ENCODE measurements around the gene HLA-F. TPM values are rescaled to one million over a fixed set of nuclear protein-coding genes. Genes with fewer than 3 reads are reported as not detected.

HLA-F gene
- total RNA-seq, 3 donors from 2014 or later (not counting 1 experiment from before 2014, with no cell fraction given): 1,031 to 1,621 (median 1,125) TPM

GRCh38 chr6:29743025-29743424, 19.8 kb downstream of the HLA-F start:
- H3K27ac ChIP-seq (ENCODE audit: low read length): no peak overlapping the region
- DNase-seq (no peak), ATAC-seq (no peak)
- Mint-ChIP-seq H3K4me1 (peaks cover 13 to 26% of the 10 kb centered on the region in 2 donors), H3K27me3 (ENCODE audit: low read depth in 2 of 2) (no peaks in the 10 kb centered on the region), H3K27ac (no peak overlapping the region), H3K4me3 (no peak overlapping the region), H3K36me3 (no peaks in the 10 kb centered on the region), H3K9me3 (no peaks in the 10 kb centered on the region)
- no peak for TF ChIP-seq CTCF (IDR thresholded peaks at IDR 0.05)
- no peaks in the 10 kb centered on the region for H3K9me3 ChIP-seq (ENCODE audit: control insufficient read depth, insufficient read depth, low read length)
- WGBS (ENCODE audit: insufficient coverage): 47% methylated on average over 1 of the region's 1 CpG
- no peaks in the 10 kb centered on the region for H3K27me3 ChIP-seq (ENCODE audit: control insufficient read depth, insufficient read depth, low read length)
- intact Hi-C loops (cut with micrococcal nuclease): no loop called here
- H3K4me3 ChIP-seq (ENCODE audit: low read length): no peak overlapping the region
- H3K4me1 ChIP-seq (ENCODE audit: control insufficient read depth, insufficient read depth, low read length): peaks cover 8% of the 10 kb centered on the region
- H3K36me3 ChIP-seq (ENCODE audit: control insufficient read depth, insufficient read depth, low read length): no peaks in the 10 kb centered on the region

- 95% methylated on average over 4 of the region's 6 CpGs for WGBS (ENCODE audit: insufficient coverage)
- Histone ChIP-seq H3K27me3 (ENCODE audit: control insufficient read depth, insufficient read depth, low read length) (no peaks in the 10 kb centered on the region), H3K4me1 (ENCODE audit: control insufficient read depth, insufficient read depth, low read length) (peaks cover 14% of the 10 kb centered on the region), H3K4me3 (ENCODE audit: low read length) (no peak overlapping the region), H3K36me3 (ENCODE audit: control insufficient read depth, insufficient read depth, low read length) (no peaks in the 10 kb centered on the region), H3K9me3 (ENCODE audit: control insufficient read depth, insufficient read depth, low read length) (no peaks in the 10 kb centered on the region), H3K27ac (ENCODE audit: low read length) (no peak overlapping the region)
- DNase-seq (no peak), ATAC-seq (no peak)
- Mint-ChIP-seq H3K27me3 (ENCODE audit: low read depth in 2 of 2) (no peaks in the 10 kb centered on the region), H3K9me3 (no peaks in the 10 kb centered on the region), H3K4me3 (no peak overlapping the region), H3K27ac (no peak overlapping the region), H3K36me3 (no peaks in the 10 kb centered on the region), H3K4me1 (peaks cover 19 to 32% of the 10 kb centered on the region in 2 donors)
- no peak for TF ChIP-seq CTCF (IDR thresholded peaks at IDR 0.05)
- intact Hi-C loops (cut with micrococcal nuclease): no loop called here
Measured at GRCh38 chr6:29743568-29743967, 20.3 kb downstream of the HLA-F start.

GRCh38 chr6:29744131-29744530, 20.9 kb downstream of the HLA-F start:
- Mint-ChIP-seq H3K36me3 (no peaks in the 10 kb centered on the region), H3K27me3 (ENCODE audit: low read depth in 2 of 2) (no peaks in the 10 kb centered on the region), H3K27ac (no peak overlapping the region), H3K9me3 (no peaks in the 10 kb centered on the region), H3K4me1 (peaks cover 19 to 35% of the 10 kb centered on the region in 2 donors), H3K4me3 (no peak overlapping the region)
- TF ChIP-seq CTCF (IDR thresholded peaks at IDR 0.05): no peak
- Histone ChIP-seq H3K4me1 (ENCODE audit: control insufficient read depth, insufficient read depth, low read length) (peaks cover 15% of the 10 kb centered on the region), H3K9me3 (ENCODE audit: control insufficient read depth, insufficient read depth, low read length) (no peaks in the 10 kb centered on the region), H3K36me3 (ENCODE audit: control insufficient read depth, insufficient read depth, low read length) (no peaks in the 10 kb centered on the region), H3K4me3 (ENCODE audit: low read length) (no peak overlapping the region), H3K27me3 (ENCODE audit: control insufficient read depth, insufficient read depth, low read length) (no peaks in the 10 kb centered on the region), H3K27ac (ENCODE audit: low read length) (no peak overlapping the region)
- intact Hi-C loops (cut with micrococcal nuclease): no loop called here
- ATAC-seq (no peak), DNase-seq (no peak)
- WGBS (ENCODE audit: insufficient coverage): 97% methylated on average over 4 of the region's 4 CpGs

- intact Hi-C loops (cut with micrococcal nuclease): no loop called here
- WGBS (ENCODE audit: insufficient coverage): 96% methylated on average over 4 of the region's 4 CpGs
- Mint-ChIP-seq H3K4me1 (peaks cover 24 to 40% of the 10 kb centered on the region in 2 donors), H3K27me3 (ENCODE audit: low read depth in 2 of 2) (no peaks in the 10 kb centered on the region), H3K9me3 (no peaks in the 10 kb centered on the region), H3K36me3 (no peaks in the 10 kb centered on the region), H3K27ac (no peak overlapping the region), H3K4me3 (no peak overlapping the region)
- DNase-seq: no peak
- H3K4me3 ChIP-seq (ENCODE audit: low read length): no peak overlapping the region
- H3K36me3 ChIP-seq (ENCODE audit: control insufficient read depth, insufficient read depth, low read length): no peaks in the 10 kb centered on the region
- H3K27ac ChIP-seq (ENCODE audit: low read length): no peak overlapping the region
- peaks cover 20% of the 10 kb centered on the region for H3K4me1 ChIP-seq (ENCODE audit: control insufficient read depth, insufficient read depth, low read length)
- TF ChIP-seq CTCF (IDR thresholded peaks at IDR 0.05): no peak
- no peaks in the 10 kb centered on the region for H3K27me3 ChIP-seq (ENCODE audit: control insufficient read depth, insufficient read depth, low read length)
- H3K9me3 ChIP-seq (ENCODE audit: control insufficient read depth, insufficient read depth, low read length): no peaks in the 10 kb centered on the region
- no peak for ATAC-seq
Measured at GRCh38 chr6:29744621-29745020, 21.4 kb downstream of the HLA-F start.

Data from natural killer cell (primary cell).